HepG2 (cell line): ENCODE results near the gene PIP4K2B. TPM values are rescaled to one million over a fixed set of nuclear protein-coding genes. Genes with fewer than 3 reads are reported as not detected.
A peak's percentile ranks its signal among the peaks of the same experiment; 100 is the strongest.

Source experiments
- ARNT2 ChIP-seq: sonication (generic); formaldehyde crosslinking; IDR thresholded peaks from 2 replicates; pipeline ENCODE4 v1.8.0; 2022; ENCODE audit warnings: mild to moderate bottlenecking, low read depth, missing genetic modification reagents, moderate library complexity
- ATF4 ChIP-seq, 2 experiments: fragments of 450-650 bp in 1 of 2; sonication (generic) in 1 of 2; formaldehyde crosslinking; IDR thresholded peaks; 2 replicates each; pipeline versions ENCODE4 v1.5.0 to v1.8.0; 2020 to 2022; ENCODE audit warnings: mild to moderate bottlenecking in 1 of 2, missing genetic modification reagents in 1 of 2
- BCLAF1 ChIP-seq: fragments of 450-650 bp; IDR thresholded peaks from 2 replicates; pipeline ENCODE4 v1.6.1; 2017; ENCODE audit warnings: mild to moderate bottlenecking
- CENPX ChIP-seq: sonication (generic); formaldehyde crosslinking; IDR thresholded peaks from 2 replicates; pipeline ENCODE4 v1.9.0; 2021; ENCODE audit warnings: mild to moderate bottlenecking, missing genetic modification reagents, moderate library complexity
- CHD2 ChIP-seq: IDR thresholded peaks from 2 replicates; pipeline ENCODE4 v1.6.1; 2011; ENCODE audit warnings: low read depth, low read length, improper control_type of control experiment
- DNMT1 ChIP-seq: sonication (generic); formaldehyde crosslinking; IDR thresholded peaks from 2 replicates; pipeline ENCODE4 v1.5.1; 2020; ENCODE audit warnings: mild to moderate bottlenecking, missing genetic modification reagents
- E2F1 ChIP-seq: sonication (generic); formaldehyde crosslinking; IDR thresholded peaks from 2 replicates; pipeline ENCODE4 v1.5.0; 2020; ENCODE audit warnings: missing genetic modification reagents
- GFI1 ChIP-seq: sonication (generic); formaldehyde crosslinking; IDR thresholded peaks from 2 replicates; pipeline ENCODE4 v1.5.0; 2020; ENCODE audit warnings: missing genetic modification reagents, mild to moderate bottlenecking, borderline replicate concordance
- HNF1B ChIP-seq: sonication (generic); formaldehyde crosslinking; IDR thresholded peaks from 2 replicates; pipeline ENCODE4 v1.5.1; 2020; ENCODE audit warnings: mild to moderate bottlenecking, moderate library complexity, missing genetic modification reagents
- JARID2 ChIP-seq: sonication (generic); formaldehyde crosslinking; IDR thresholded peaks from 2 replicates; pipeline ENCODE4 v1.8.1; 2023; ENCODE audit warnings: missing genetic modification reagents, inconsistent platforms; ENCODE audit not compliant: insufficient replicate concordance
- MXI1 ChIP-seq: IDR thresholded peaks from 3 replicates; pipeline ENCODE4 v1.6.1; 2012; ENCODE audit warnings: low read depth, low read length, inconsistent platforms, borderline replicate concordance
- MYC ChIP-seq: sonication (generic); formaldehyde crosslinking; IDR thresholded peaks from 2 replicates; pipeline ENCODE4 v1.9.0; 2021; ENCODE audit warnings: missing genetic modification reagents, borderline replicate concordance
- SAP130 ChIP-seq: IDR thresholded peaks from 2 replicates; pipeline ENCODE4 v1.6.1; 2016; ENCODE audit warnings: low read depth
- XRCC5 ChIP-seq: fragments of 200-400 bp; formaldehyde crosslinking; optimal IDR thresholded peaks from 2 replicates; pipeline ENCODE3; 2017; ENCODE audit warnings: mild to moderate bottlenecking, low read length
- ZBTB26 ChIP-seq: IDR thresholded peaks from 2 replicates; pipeline ENCODE4 v1.6.1; 2016; ENCODE audit warnings: missing compliant biosample characterization, missing genetic modification reagents, borderline replicate concordance
- ZKSCAN8 ChIP-seq: IDR thresholded peaks from 2 replicates; pipeline ENCODE4 v1.6.1; 2016; ENCODE audit warnings: borderline replicate concordance, missing genetic modification reagents, missing compliant biosample characterization
- ZMYM3 ChIP-seq: sonication (generic); formaldehyde crosslinking; IDR thresholded peaks from 2 replicates; pipeline ENCODE4 v1.5.1; 2020; ENCODE audit warnings: mild to moderate bottlenecking, missing genetic modification reagents
- ZNF335 ChIP-seq: sonication (generic); formaldehyde crosslinking; IDR thresholded peaks from 2 replicates; pipeline ENCODE4 v1.4.0; 2020; ENCODE audit warnings: missing genetic modification reagents
- ZNF432 ChIP-seq: sonication (generic); formaldehyde crosslinking; IDR thresholded peaks from 2 replicates; pipeline ENCODE4 v1.5.0; 2020; ENCODE audit warnings: missing genetic modification reagents, mild to moderate bottlenecking, borderline replicate concordance
- ZNF607 ChIP-seq: sonication (generic); formaldehyde crosslinking; IDR thresholded peaks from 2 replicates; pipeline ENCODE4 v1.5.1; 2020; ENCODE audit warnings: missing genetic modification reagents, mild to moderate bottlenecking, borderline replicate concordance
- polyA plus RNA-seq, 8 experiments: library from polyadenylated mRNA; depleted of rRNA in 3 of 8; stranded (reverse) in 7 of 8; unstranded in 1 of 8; fragments of >200 nt; fragmentation: Illumina TruSeq in 4 of 8; extraction: Trizol in 4 of 8; gene quantifications; 2 replicates each; pipeline versions ENCODE4 v1.2.1 to v1.2.3, GENCODE V29; 2011 to 2016; ENCODE audit warnings: low read depth in 4 of 8, missing spikeins in 1 of 8, mixed read lengths in 1 of 8; ENCODE audit not compliant: insufficient read depth in 1 of 8
- total RNA-seq, 5 experiments: library from RNA; depleted of rRNA; stranded (reverse); fragments of >200 nt; fragmentation: Illumina TruSeq; extraction: Trizol; gene quantifications; 2 replicates each; pipeline ENCODE4 v1.2.3, GENCODE V29; 2016; ENCODE audit warnings: low read depth in 1 of 5

PIP4K2B gene
- total and polyA plus RNA-seq, 2 of the 13 experiments (the other 11 are each of a cell fraction or from before 2014, with no cell fraction given) = 20.4 to 54.0 TPM

GRCh38 chr17:38730526-38731379 lies 68.6 kb downstream of the PIP4K2B start (continued):
- TF ChIP-seq ZMYM3 (CRISPR knock-in tag) (0 out of 2 replicates have a peak, but pooled peaks have one; percentile 35), XRCC5 (peak; percentile 43), JARID2 (CRISPR knock-in tag) (peak; percentile 63), MYC (no peak; the same call in 1 of the 2 replicates), ATF4 (CRISPR knock-in tag; IDR thresholded peaks at IDR 0.05) (no peak), ARNT2 (CRISPR knock-in tag) (0 out of 2 replicates have a peak, but pooled peaks have one; percentile 70), ZNF607 (peak; percentile 89; the same call in 1 of the 2 replicates), ZBTB26 (CRISPR knock-in tag) (0 out of 2 replicates have a peak, but pooled peaks have one; percentile 47), E2F1 (CRISPR knock-in tag) (0 out of 2 replicates have a peak, but pooled peaks have one; percentile 27), ZNF432 (CRISPR knock-in tag) (0 out of 2 replicates have a peak, but pooled peaks have one; percentile 50), BCLAF1 (no peak), CHD2 (no peak), HNF1B (peak; percentile 78), SAP130 (CRISPR knock-in tag) (peak; percentile 92), GFI1 (CRISPR knock-in tag) (0 out of 2 replicates have a peak, but pooled peaks have one; percentile 50), DNMT1 (0 out of 2 replicates have a peak, but pooled peaks have one; percentile 27), CENPX (CRISPR knock-in tag) (no peak), ZKSCAN8 (CRISPR knock-in tag) (peak; percentile 70; the same call in 1 of the 2 replicates), MXI1 (peak; percentile 67; the same call in 2 of the 3 replicates), ZNF335 (CRISPR knock-in tag) (peak; percentile 47)
